IMR-90 (cell line): ENCODE results near the gene SOX5. TPM values are rescaled to one million over a fixed set of nuclear protein-coding genes. Genes with fewer than 3 reads are reported as not detected.

ENCODE experiments used
- ATAC-seq: fragments of 200-7000 bp; cut with Tn5 transposase; 2 replicates; pipeline ENCODE4 v1.9.1; 2020; ENCODE audit warnings: low read depth, mild to moderate bottlenecking, moderate library complexity
- BruUV-seq: library from RNA; stranded (reverse); fragments of 400-500 nt; replicated peaks from 2 replicates; lab custom pipeline; 2021; lab: Mats Ljungman, UMichigan
- CTCF ChIA-PET: fragments of 300-600 bp; formaldehyde crosslinking; extraction: SDS; loops from one replicate; lab custom pipeline; 2021; ENCODE audit warnings: antibody characterized with exemption; lab: Yijun Ruan, JAX
- POLR2A ChIA-PET: fragments of 300-600 bp; sonication (Branson Sonifier 250); formaldehyde crosslinking; loops from one replicate; lab custom pipeline; 2022; ENCODE audit warnings: antibody characterized with exemption; ENCODE audit not compliant: unreplicated experiment; lab: Charles Lee
- DNase-seq: peaks from one replicate; pipeline ENCODE4 v3.0.0; 2013
- H2AFZ ChIP-seq: replicated peaks from 2 replicates; pipeline ENCODE3; 2013; ENCODE audit warnings: low read length, mild to moderate bottlenecking; ENCODE audit not compliant: poor library complexity
- H2AK5ac ChIP-seq: 2 replicates; pipeline ENCODE4 v1.6.1; 2013; ENCODE audit warnings: low read depth, low read length, inconsistent platforms
- H2AK9ac ChIP-seq: replicated peaks from 2 replicates; pipeline ENCODE3; 2013; ENCODE audit warnings: mild to moderate bottlenecking, low read depth, low read length, moderate library complexity; ENCODE audit not compliant: poor library complexity
- H2BK120ac ChIP-seq: 2 replicates; pipeline ENCODE4 v1.6.1; 2013; ENCODE audit warnings: low read depth, low read length, inconsistent platforms
- H2BK15ac ChIP-seq: 3 replicates; pipeline ENCODE4 v1.6.1; 2013; ENCODE audit warnings: low read depth, low read length, inconsistent platforms
- H2BK20ac ChIP-seq: 2 replicates; pipeline ENCODE4 v1.6.1; 2013; ENCODE audit warnings: low read depth, mild to moderate bottlenecking, inconsistent platforms, low read length, moderate library complexity
- H2BK5ac ChIP-seq: 2 replicates; pipeline ENCODE4 v1.6.1; 2013; ENCODE audit warnings: mild to moderate bottlenecking, low read depth, low read length, inconsistent platforms; ENCODE audit not compliant: poor library complexity, severe bottlenecking
- H3K14ac ChIP-seq: replicated peaks from 2 replicates; pipeline ENCODE4 v1.6.1; 2013; ENCODE audit warnings: low read depth, low read length, inconsistent platforms
- H3K18ac ChIP-seq: 2 replicates; pipeline ENCODE4 v1.6.1; 2013; ENCODE audit warnings: low read depth, low read length, control low read depth
- H3K23ac ChIP-seq: 2 replicates; pipeline ENCODE4 v1.6.1; 2013; ENCODE audit warnings: low read depth, low read length, inconsistent platforms
- H3K27ac ChIP-seq: 2 replicates; pipeline ENCODE4 v1.5.1; 2013; ENCODE audit warnings: mild to moderate bottlenecking, control low read depth, low read length; ENCODE audit not compliant: insufficient read depth
- H3K27me3 ChIP-seq: 2 replicates; pipeline ENCODE4 v1.6.1; 2013; ENCODE audit warnings: low read length; ENCODE audit not compliant: control insufficient read depth, insufficient read depth
- H3K36me3 ChIP-seq: 2 replicates; pipeline ENCODE4 v1.6.1; 2013; ENCODE audit warnings: low read length, mixed read lengths; ENCODE audit not compliant: control insufficient read depth, insufficient read depth
- H3K4ac ChIP-seq: 2 replicates; pipeline ENCODE4 v1.6.1; 2013; ENCODE audit warnings: low read depth, low read length, inconsistent platforms
- H3K4me1 ChIP-seq: 2 replicates; pipeline ENCODE4 v1.6.1; 2013; ENCODE audit warnings: low read length, mixed read lengths; ENCODE audit not compliant: control insufficient read depth, insufficient read depth
- H3K4me2 ChIP-seq: 2 replicates; pipeline ENCODE4 v1.6.1; 2013; ENCODE audit warnings: low read depth, mild to moderate bottlenecking, control low read depth, low read length, moderate library complexity
- H3K4me3 ChIP-seq: 2 replicates; pipeline ENCODE4 v1.5.1; 2013; ENCODE audit warnings: low read depth, mild to moderate bottlenecking, control low read depth, low read length, moderate library complexity; ENCODE audit not compliant: insufficient read depth
- H3K56ac ChIP-seq: 2 replicates; pipeline ENCODE4 v1.6.1; 2013; ENCODE audit warnings: low read length, inconsistent platforms; ENCODE audit not compliant: insufficient read depth; ENCODE audit errors: extremely low read depth
- H3K79me1 ChIP-seq, 2 experiments: 2 replicates each; pipeline ENCODE4 v1.6.1; 2013; ENCODE audit warnings: low read length in 2 of 2, inconsistent platforms in 1 of 2, low read depth in 1 of 2
- H3K9ac ChIP-seq: 2 replicates; pipeline ENCODE4 v1.6.1; 2013; ENCODE audit warnings: low read depth, low read length, control low read depth
- H3K9me1 ChIP-seq: 2 replicates; pipeline ENCODE4 v1.6.1; 2013; ENCODE audit warnings: low read length, inconsistent platforms; ENCODE audit not compliant: insufficient read depth
- H3K9me3 ChIP-seq: 2 replicates; pipeline ENCODE4 v1.6.1; 2013; ENCODE audit warnings: low read length; ENCODE audit not compliant: control insufficient read depth, insufficient read depth
- H4K20me1 ChIP-seq: 2 replicates; pipeline ENCODE4 v1.6.1; 2013; ENCODE audit warnings: low read length, inconsistent platforms; ENCODE audit not compliant: insufficient read depth
- H4K5ac ChIP-seq: 2 replicates; pipeline ENCODE4 v1.6.1; 2013; ENCODE audit warnings: mild to moderate bottlenecking, low read depth, low read length, control low read depth
- H4K8ac ChIP-seq, 2 experiments: 2 replicates each; pipeline ENCODE4 v1.6.1; 2013; ENCODE audit warnings: low read depth in 2 of 2, low read length in 2 of 2, control low read depth in 1 of 2, inconsistent platforms in 1 of 2
- H4K91ac ChIP-seq: 2 replicates; pipeline ENCODE4 v1.6.1; 2013; ENCODE audit warnings: low read depth, low read length, inconsistent platforms; ENCODE audit not compliant: insufficient read depth
- CEBPB ChIP-seq: IDR thresholded peaks from 2 replicates; pipeline ENCODE4 v1.6.1; 2012; ENCODE audit warnings: low read depth, low read length, improper control_type of control experiment
- CHD1 ChIP-seq: IDR thresholded peaks from 2 replicates; pipeline ENCODE4 v1.6.1; 2012; ENCODE audit warnings: low read depth, low read length, improper control_type of control experiment
- FOS ChIP-seq: fragments of 150-350 bp; IDR thresholded peaks from 2 replicates; pipeline ENCODE4 v1.6.1; 2016; ENCODE audit warnings: low read depth, low read length
- MAZ ChIP-seq: IDR thresholded peaks from 2 replicates; pipeline ENCODE4 v1.6.1; 2012; ENCODE audit warnings: low read depth, mild to moderate bottlenecking, low read length, improper control_type of control experiment, moderate library complexity, borderline replicate concordance
- NFE2L2 ChIP-seq: fragments of 150-350 bp; IDR thresholded peaks from 2 replicates; pipeline ENCODE4 v1.6.1; 2016; ENCODE audit warnings: low read depth, mild to moderate bottlenecking, low read length
- POLR2A ChIP-seq: IDR thresholded peaks from 2 replicates; pipeline ENCODE4 v1.6.1; 2012; ENCODE audit warnings: mild to moderate bottlenecking, low read depth, low read length
- RAD21 ChIP-seq: IDR thresholded peaks from 2 replicates; pipeline ENCODE4 v1.6.1; 2012; ENCODE audit warnings: low read length, improper control_type of control experiment
- SMC3 ChIP-seq: fragments of 150-350 bp; IDR thresholded peaks from 2 replicates; pipeline ENCODE4 v1.6.1; 2016; ENCODE audit warnings: low read depth, mild to moderate bottlenecking, antibody characterized with exemption, low read length, moderate library complexity
- WGBS, 2 experiments: methylation state at CpG; one replicate each; pipeline versions ENCODE4 v1.1.5 to v1.1.7; 2013; ENCODE audit warnings: missing lambda C conversion rate in 2 of 2; ENCODE audit not compliant: insufficient read length in 1 of 2; ENCODE audit errors: extremely low coverage in 2 of 2; 5-methylcytosine and 5-hydroxymethylcytosine counted together
- dilution Hi-C: fragments of 300-500 bp; cut with HindIII; formaldehyde crosslinking; loops from one replicate; pipeline ENCODE4 v1.14.3; 2018; ENCODE audit warnings: low sequenced_read_pairs; ENCODE audit not compliant: unreplicated experiment
- in situ Hi-C: fragments of 300-500 bp; cut with MboI; formaldehyde crosslinking; loops from 3 replicates; pipeline ENCODE4 v1.14.3; 2019; ENCODE audit warnings: low sequenced_read_pairs, inconsistent platforms, mixed read lengths
- intact Hi-C: fragments of 100-400 bp; cut with micrococcal nuclease; formaldehyde crosslinking; loops from 2 replicates; pipeline ENCODE4 v1.10.0; 2022
- polyA plus RNA-seq, 3 experiments: library from polyadenylated mRNA; depleted of rRNA; stranded (reverse); fragments of >200 nt; gene quantifications; 2 replicates each; pipeline ENCODE4 v1.2.3, GENCODE V29; 2012; ENCODE audit warnings: low replicate concordance in 1 of 3
- total RNA-seq: library from RNA; depleted of rRNA; stranded (reverse); fragments of >200 nt; gene quantifications from 2 replicates; pipeline ENCODE4 v1.2.3, GENCODE V29; 2012
- TF ChIP-seq, protein P1 (sequence below): fragments of 150-350 bp; IDR thresholded peaks from 2 replicates; pipeline ENCODE4 v1.6.1; 2017; ENCODE audit warnings: mild to moderate bottlenecking, antibody characterized with exemption, low read length, low read depth
- TF ChIP-seq, protein P2 (sequence below): fragments of 150-350 bp; IDR thresholded peaks from 2 replicates; pipeline ENCODE4 v1.6.1; 2016; ENCODE audit warnings: low read depth, mild to moderate bottlenecking, low read length, moderate library complexity, borderline replicate concordance

Gene SOX5
- total and polyA plus RNA-seq, 2 of the 4 experiments (the other 2 are of a cell fraction), result 1.1 to 13.1 TPM

- Histone ChIP-seq H2BK15ac (no peak overlapping the region), H2BK5ac (no peak overlapping the region), H3K56ac (no peak overlapping the region), H4K5ac (no peak overlapping the region), H2AK5ac (no peak overlapping the region), H2BK20ac (no peak overlapping the region), H3K9ac (no peak overlapping the region), H2AK9ac (no peak overlapping the region), H3K14ac (no peak overlapping the region), H3K79me1 (no peaks in the 10 kb centered on the region), H3K18ac (no peak overlapping the region), H3K27me3 (no peaks in the 10 kb centered on the region), H3K4me1 (no peaks in the 10 kb centered on the region), H3K4ac (no peak overlapping the region), H3K23ac (no peak overlapping the region), H3K27ac (no peak overlapping the region), H2BK120ac (no peak overlapping the region), H3K4me3 (no peak overlapping the region), H3K9me3 (no peaks in the 10 kb centered on the region), H4K91ac (no peak overlapping the region), H4K20me1 (no peaks in the 10 kb centered on the region), H4K8ac (no peak overlapping the region), H3K9me1 (no peaks in the 10 kb centered on the region), H3K36me3 (no peaks in the 10 kb centered on the region), H3K4me2 (no peak overlapping the region), H2AFZ (no peak overlapping the region)
- ChIA-PET CTCF (no interaction called here), POLR2A (no interaction called here)
- ATAC-seq, result no peak
- intact Hi-C loops (no loop called here), in situ Hi-C loops (no loop called here), dilution Hi-C loops (no loop called here)
- DNase-seq, result no peak
- WGBS, 2 experiments, result 80% methylated on average over 1 of the region's 4 CpGs; no CpG with 5 or more reads in 1 of the 2 experiments
- BruUV-seq, result no TSS peak
- TF ChIP-seq NFE2L2 (no peak), FOS (no peak), RAD21 (no peak), MAZ (no peak), CEBPB (no peak), POLR2A (no peak), CHD1 (no peak), SMC3 (no peak)
- TF ChIP-seq, protein P1, sequence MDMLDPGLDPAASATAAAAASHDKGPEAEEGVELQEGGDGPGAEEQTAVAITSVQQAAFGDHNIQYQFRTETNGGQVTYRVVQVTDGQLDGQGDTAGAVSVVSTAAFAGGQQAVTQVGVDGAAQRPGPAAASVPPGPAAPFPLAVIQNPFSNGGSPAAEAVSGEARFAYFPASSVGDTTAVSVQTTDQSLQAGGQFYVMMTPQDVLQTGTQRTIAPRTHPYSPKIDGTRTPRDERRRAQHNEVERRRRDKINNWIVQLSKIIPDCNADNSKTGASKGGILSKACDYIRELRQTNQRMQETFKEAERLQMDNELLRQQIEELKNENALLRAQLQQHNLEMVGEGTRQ, result no peak
- TF ChIP-seq, protein P2, sequence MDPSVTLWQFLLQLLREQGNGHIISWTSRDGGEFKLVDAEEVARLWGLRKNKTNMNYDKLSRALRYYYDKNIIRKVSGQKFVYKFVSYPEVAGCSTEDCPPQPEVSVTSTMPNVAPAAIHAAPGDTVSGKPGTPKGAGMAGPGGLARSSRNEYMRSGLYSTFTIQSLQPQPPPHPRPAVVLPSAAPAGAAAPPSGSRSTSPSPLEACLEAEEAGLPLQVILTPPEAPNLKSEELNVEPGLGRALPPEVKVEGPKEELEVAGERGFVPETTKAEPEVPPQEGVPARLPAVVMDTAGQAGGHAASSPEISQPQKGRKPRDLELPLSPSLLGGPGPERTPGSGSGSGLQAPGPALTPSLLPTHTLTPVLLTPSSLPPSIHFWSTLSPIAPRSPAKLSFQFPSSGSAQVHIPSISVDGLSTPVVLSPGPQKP, result no peak
Measured at GRCh38 chr12:23555180-23555824, 394.2 kb downstream of the SOX5 start.
